ENCODE measurements around the gene HDHD5. TPM values are rescaled to one million over a fixed set of nuclear protein-coding genes. Genes with fewer than 3 reads are reported as not detected.

HDHD5 gene
- total RNA-seq, 1 experiment from 2014 or later = 51.8 TPM

- Mint-ChIP-seq H3K27me3 (ENCODE audit: insufficient read depth, unreplicated experiment) (no peaks in the 10 kb centered on the region), H3K36me3 (ENCODE audit: insufficient read depth, unreplicated experiment) (peaks cover 30% of the 10 kb centered on the region), H3K9me3 (ENCODE audit: unreplicated experiment) (no peaks in the 10 kb centered on the region), H3K27ac (ENCODE audit: low read depth, unreplicated experiment) (no peak overlapping the region), H3K4me3 (ENCODE audit: unreplicated experiment) (no peak overlapping the region), H3K4me1 (ENCODE audit: insufficient read depth, unreplicated experiment) (no peaks in the 10 kb centered on the region)
- intact Hi-C loops (cut with micrococcal nuclease) = no loop called here
- CTCF ChIA-PET = interaction anchor here (0.6 to 1.0 kb wide), 2 partner anchors 8 to 58 kb away, joined by 3 read pairs; no protein-coding TSS in a partner anchor
- POLR2A ChIA-PET = interaction anchor here (0.7 to 0.9 kb wide), 2 partner anchors 10 to 77 kb away, joined by 3 read pairs; no protein-coding TSS in a partner anchor
- TF ChIP-seq CTCF (IDR thresholded peaks at IDR 0.05; ENCODE audit: unreplicated experiment) = no peak
- DNase-seq (ENCODE audit: unreplicated experiment) = no peak
- no TSS peak for BruUV-seq (replicated peaks)
Observed at GRCh38 chr22:17135153-17135760, 23.8 kb downstream of the HDHD5 start.

GRCh38 chr22:17133137-17133536, 25.9 kb downstream of the HDHD5 start:
- H3K27ac Mint-ChIP-seq (ENCODE audit: low read depth, unreplicated experiment) = no peak overlapping the region

GRCh38 chr22:17132112-17132511, 27.0 kb downstream of the HDHD5 start:
- Mint-ChIP-seq H3K27me3 (ENCODE audit: insufficient read depth, unreplicated experiment) (no peaks in the 10 kb centered on the region), H3K4me1 (ENCODE audit: insufficient read depth, unreplicated experiment) (no peaks in the 10 kb centered on the region), H3K36me3 (ENCODE audit: insufficient read depth, unreplicated experiment) (peaks cover 5% of the 10 kb centered on the region), H3K4me3 (ENCODE audit: unreplicated experiment) (no peak overlapping the region), H3K9me3 (ENCODE audit: unreplicated experiment) (no peaks in the 10 kb centered on the region), H3K27ac (ENCODE audit: low read depth, unreplicated experiment) (no peak overlapping the region)
- no peak for TF ChIP-seq CTCF (IDR thresholded peaks at IDR 0.05; ENCODE audit: unreplicated experiment)
- ChIA-PET CTCF (interaction anchor here (0.7 to 1.1 kb wide), 2 partner anchors 11 to 18 kb away, joined by 4 to 5 read pairs; no protein-coding TSS in a partner anchor), POLR2A (interaction anchor here (1.2 kb wide), 1 partner anchor 26 kb away, joined by 3 read pairs; no protein-coding TSS in a partner anchor)
- BruUV-seq (replicated peaks) = no TSS peak
- intact Hi-C loops (cut with micrococcal nuclease) = no loop called here
- no peak for DNase-seq (ENCODE audit: unreplicated experiment)

More at GRCh38 chr22:17133137-17133536, 25.9 kb downstream of the HDHD5 start:
- ChIA-PET CTCF (interaction anchor here (0.8 kb wide), 1 partner anchor 368 kb away, joined by 4 read pairs; no protein-coding TSS in a partner anchor), POLR2A (no interaction called here)
- Mint-ChIP-seq H3K9me3 (ENCODE audit: unreplicated experiment) (no peaks in the 10 kb centered on the region), H3K4me3 (ENCODE audit: unreplicated experiment) (no peak overlapping the region), H3K27me3 (ENCODE audit: insufficient read depth, unreplicated experiment) (no peaks in the 10 kb centered on the region), H3K4me1 (ENCODE audit: insufficient read depth, unreplicated experiment) (no peaks in the 10 kb centered on the region), H3K36me3 (ENCODE audit: insufficient read depth, unreplicated experiment) (peaks cover 8% of the 10 kb centered on the region)
- no peak for DNase-seq (ENCODE audit: unreplicated experiment)
- TF ChIP-seq CTCF (IDR thresholded peaks at IDR 0.05; ENCODE audit: unreplicated experiment) = no peak
- intact Hi-C loops (cut with micrococcal nuclease) = no loop called here
- BruUV-seq (replicated peaks) = no TSS peak

- intact Hi-C loops (cut with micrococcal nuclease) = no loop called here
- Mint-ChIP-seq H3K27me3 (ENCODE audit: insufficient read depth, unreplicated experiment) (no peaks in the 10 kb centered on the region), H3K36me3 (ENCODE audit: insufficient read depth, unreplicated experiment) (peaks cover 5% of the 10 kb centered on the region), H3K4me1 (ENCODE audit: insufficient read depth, unreplicated experiment) (no peaks in the 10 kb centered on the region), H3K9me3 (ENCODE audit: unreplicated experiment) (no peaks in the 10 kb centered on the region), H3K27ac (ENCODE audit: low read depth, unreplicated experiment) (no peak overlapping the region), H3K4me3 (ENCODE audit: unreplicated experiment) (no peak overlapping the region)
- no peak for TF ChIP-seq CTCF (IDR thresholded peaks at IDR 0.05; ENCODE audit: unreplicated experiment)
- POLR2A ChIA-PET = interaction anchor here (1.2 kb wide), 1 partner anchor 26 kb away, joined by 3 read pairs; no protein-coding TSS in a partner anchor
- no peak for DNase-seq (ENCODE audit: unreplicated experiment)
- BruUV-seq (replicated peaks) = no TSS peak
- CTCF ChIA-PET = interaction anchor here (0.7 to 1.1 kb wide), 2 partner anchors 11 to 17 kb away, joined by 4 to 5 read pairs; no protein-coding TSS in a partner anchor
Observed at GRCh38 chr22:17131686-17132085, 27.4 kb downstream of the HDHD5 start.
